Activated CD4-positive, alpha-beta T cell treated with anti-CD3 and anti-CD28 coated beads, Interleukin-2, Interleukin-4, amounts not matched to agents 100 ng/mL and 50 ng/mL, durations not matched to agents 16 hours and 8 hours (primary cell): ENCODE results near the gene TMEM40.
"Not testable (repeated sequence)": the region's sequence is repeated elsewhere in the genome, so short reads cannot be mapped to it uniquely, and the experiment has no call there.

Source experiments
- DNase-seq: peaks from one replicate; pipeline ENCODE4 v3.0.0-alpha.2; 2020; ENCODE audit warnings: low spot score

The TMEM40 gene

DNA sequence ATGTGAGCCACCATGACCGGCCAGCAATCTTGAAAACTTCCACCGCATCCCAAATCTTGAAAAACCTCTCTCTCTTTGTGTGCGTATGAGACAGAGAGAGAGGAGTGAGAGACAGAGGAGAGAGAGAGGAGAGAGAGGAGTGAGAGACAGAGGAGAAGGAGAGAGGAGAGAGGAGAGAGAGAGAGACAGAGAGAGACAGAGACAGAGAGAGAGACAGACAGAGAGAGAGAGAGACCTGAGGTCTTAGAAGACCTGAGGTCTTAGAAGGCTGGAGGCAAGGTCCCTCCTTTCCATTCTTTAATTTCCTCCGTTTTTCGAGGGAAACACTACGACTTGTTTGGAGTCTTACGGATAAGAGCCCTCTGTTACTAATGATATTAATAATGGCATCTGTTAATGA lies 39.5 kb downstream of the TMEM40 start:
- DNase-seq = no peak

DNA sequence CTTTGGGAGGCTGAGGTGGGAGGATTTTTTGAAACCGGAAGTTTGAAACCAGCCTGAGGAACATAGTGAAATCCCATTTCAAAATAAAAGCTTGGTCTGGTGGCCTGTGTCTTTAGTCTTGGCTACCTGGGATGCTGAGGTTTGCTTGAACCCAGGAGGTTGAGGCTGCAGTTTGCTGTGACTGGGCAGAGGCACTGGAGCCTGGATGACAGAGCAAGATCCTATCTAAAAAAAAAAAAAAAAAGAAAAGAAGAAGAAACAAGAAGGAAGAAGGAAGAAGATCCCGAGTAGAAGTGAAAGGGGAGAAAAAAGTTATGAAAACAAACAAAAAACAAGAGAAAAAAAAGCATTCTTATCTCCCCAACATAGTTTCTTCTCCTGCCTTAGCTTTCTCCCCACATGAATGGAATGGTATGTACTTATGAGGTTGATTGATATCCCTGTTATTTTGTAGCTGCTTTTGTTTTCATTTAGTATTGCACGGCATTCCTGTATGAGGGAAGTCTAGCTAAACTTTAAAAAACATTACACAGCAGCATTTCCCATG lies 42.4 kb downstream of the TMEM40 start:
- DNase-seq = no peak

DNA sequence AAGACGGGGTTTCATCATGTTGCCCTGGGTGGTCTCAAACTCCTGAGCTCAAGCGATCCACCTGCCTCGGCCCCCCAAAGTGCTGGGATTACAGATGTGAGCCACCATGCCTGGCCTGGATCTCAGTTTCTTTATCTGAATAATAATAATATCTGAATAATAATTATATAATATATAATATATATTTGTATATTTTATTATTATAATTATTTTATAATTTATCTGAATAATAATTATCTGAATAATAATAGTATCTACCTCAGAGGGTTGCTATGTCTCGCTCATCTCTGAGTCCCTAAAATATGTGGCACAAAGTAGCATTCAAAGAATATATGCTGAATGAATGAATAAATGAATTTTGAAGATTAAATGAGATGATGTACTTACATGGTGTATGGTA lies 44.8 kb downstream of the TMEM40 start:
- no peak for DNase-seq

DNA sequence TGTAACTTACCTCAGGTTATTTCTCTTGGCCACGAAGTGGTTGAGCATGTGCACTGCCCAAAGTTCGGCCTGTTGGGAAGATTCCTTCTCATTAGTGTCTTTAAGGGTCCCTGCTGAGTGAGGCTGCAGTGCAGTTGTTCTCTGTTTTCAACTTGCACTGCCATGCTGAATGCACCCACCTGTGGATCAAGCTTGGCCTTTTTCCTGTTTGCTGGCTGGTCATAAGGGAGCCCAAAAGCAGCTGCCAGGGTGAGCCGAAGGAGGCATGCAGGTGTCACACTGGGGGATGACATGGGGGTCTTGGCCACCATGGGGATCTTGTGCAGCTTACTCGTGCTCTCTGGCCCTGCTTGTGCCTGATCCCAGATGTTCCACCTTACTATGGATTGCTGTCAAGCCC lies 49.0 kb downstream of the TMEM40 start:
- no peak for DNase-seq

DNA sequence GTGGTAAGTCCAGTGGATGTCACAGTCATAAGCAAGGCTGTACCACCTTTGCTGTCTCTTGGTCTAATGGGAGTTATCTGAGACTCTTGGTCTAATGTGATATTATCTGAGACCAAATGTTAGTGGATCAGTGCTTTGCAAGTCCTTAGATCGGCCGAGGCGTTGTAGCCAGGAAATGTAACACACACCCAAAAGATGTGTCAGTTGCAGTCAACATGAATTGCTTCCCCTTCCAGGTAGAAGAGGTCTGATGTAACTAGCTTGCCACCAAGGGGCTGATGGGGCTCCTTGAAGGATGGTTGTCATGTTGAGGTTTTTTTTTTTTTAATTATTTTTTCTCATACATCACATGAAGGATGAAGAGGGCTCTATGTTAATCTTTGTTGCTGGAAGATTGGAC lies 49.7 kb downstream of the TMEM40 start:
- DNase-seq = no peak

DNA sequence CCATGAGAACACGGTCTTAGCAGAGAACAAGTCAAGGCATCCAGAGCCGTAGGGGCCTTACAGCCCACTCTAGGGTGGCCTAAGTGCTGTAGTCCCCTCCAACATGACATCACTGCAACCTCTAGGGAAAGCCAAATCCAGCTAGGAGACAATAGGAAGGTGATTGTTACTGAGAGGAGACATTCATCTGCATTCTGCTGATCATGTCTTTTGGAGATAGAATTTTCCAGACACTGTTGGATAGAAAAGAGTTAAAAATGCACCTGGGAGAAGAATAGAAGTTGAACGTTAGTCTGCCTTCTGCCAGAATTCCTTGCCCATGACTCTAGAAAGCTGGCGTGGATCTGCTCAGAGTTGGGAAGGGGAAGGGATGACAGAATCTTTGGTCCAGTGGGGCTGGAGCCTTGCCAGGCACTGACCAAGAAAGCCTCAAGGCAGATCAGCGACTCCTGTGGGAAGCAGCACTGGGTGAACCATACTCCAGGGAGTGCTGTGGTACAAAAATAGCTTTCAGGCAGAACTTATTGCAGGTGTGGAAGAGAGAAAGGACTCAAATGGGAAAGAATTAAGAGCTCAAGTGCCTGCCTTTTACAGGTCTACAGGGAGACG lies 50.4 kb downstream of the TMEM40 start:
- DNase-seq = no peak

DNA sequence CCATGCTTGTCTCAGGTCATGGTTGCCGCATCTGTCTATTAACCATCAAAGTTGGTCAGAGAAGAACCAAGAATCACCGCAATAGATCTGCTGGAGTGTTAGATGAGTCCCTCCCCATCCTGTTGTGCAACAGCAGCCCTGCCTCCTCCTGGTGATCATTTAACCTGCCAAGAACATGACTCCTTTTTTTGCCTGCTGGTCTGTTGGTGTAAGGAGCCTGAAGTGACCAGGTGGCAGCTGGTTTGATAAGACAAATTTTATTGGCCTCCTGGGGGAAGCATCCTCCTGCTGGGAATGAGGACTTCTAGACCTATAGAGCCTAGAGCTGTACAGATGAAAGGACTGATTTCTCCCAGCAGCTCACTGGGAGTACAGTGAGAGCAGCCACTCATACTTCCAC lies 51.6 kb downstream of the TMEM40 start:
- no peak for DNase-seq

DNA sequence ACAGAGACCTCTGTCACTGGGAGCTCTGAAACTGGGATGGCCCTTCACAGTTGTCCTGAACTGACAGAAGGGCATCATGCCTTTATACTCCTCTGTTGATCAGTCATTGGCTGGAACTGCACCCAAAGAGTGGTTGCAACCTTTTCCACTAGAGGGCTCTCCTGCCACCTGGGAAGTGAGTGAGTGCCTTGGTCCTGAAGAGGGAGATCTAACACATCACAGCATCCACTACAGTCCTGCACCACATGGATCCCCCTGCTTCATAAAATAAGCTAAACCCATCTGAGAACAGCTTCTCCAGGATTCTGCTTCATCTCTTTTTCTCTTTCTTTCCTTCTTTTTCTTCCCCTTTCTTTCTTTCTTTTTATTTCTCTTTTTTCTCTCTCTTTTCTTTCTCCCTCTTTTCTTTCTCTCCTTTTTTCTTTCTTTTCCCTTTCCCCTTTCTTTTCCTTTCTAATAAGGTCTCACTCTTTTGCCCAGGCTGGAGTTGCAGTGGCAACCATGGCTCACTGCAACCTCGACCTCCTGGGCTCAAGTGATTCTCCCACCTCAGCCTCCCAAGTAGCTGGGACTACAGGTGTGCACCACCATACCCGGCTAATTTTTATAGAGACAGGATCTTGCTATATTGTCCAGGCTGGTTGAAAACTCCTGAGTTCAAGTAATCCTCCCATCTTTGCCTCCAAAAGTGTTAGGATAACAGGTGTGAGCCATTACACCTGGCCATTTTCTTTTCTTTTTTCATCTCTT lies 52.4 kb downstream of the TMEM40 start:
- DNase-seq = peak; percentile 77

DNA sequence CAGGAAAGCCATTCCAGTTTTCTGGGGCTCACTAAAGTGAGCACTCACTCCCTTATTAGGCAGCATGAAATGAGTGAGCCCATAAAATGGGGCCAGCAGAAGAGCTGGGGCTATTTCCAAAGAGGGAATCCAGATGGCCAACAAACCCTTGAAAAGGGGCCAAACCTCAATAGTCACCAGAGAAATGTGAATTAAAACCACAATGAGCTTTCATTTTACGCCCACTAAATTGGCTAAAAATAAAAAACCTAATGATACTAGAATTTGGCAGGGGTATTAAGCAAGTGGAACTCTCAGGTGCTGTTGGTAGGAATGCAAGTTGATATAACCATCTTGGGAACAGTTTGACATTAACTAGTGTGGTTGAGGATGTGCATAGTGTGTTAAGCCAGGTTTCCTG lies 53.1 kb downstream of the TMEM40 start:
- DNase-seq = no peak

DNA sequence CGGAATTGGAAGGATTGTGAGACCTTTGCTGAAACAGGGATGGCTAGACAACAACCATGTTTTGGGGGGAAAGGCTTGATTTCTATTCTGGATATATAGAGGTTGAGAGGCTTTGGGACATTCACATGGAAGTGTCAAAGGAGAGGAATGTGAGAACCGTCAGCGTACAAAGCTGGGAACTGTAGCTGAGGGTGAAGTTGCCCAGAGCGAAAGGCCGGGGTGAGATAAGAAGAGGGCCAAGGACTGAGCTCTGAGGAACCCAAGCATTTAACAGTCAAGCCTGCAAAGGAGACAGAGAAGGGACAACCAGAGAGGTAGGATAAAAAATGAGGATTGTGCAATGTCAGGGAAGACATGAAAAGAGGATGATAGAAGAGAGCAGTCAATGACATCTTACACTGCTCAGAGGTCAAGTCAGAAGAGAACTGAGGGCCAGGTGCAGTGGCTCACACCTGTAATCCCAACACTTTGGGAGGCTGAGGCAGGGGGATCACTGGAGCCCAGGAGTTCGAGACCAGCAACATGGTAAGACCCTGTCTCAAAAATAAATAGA lies 53.6 kb downstream of the TMEM40 start:
- DNase-seq = no peak

DNA sequence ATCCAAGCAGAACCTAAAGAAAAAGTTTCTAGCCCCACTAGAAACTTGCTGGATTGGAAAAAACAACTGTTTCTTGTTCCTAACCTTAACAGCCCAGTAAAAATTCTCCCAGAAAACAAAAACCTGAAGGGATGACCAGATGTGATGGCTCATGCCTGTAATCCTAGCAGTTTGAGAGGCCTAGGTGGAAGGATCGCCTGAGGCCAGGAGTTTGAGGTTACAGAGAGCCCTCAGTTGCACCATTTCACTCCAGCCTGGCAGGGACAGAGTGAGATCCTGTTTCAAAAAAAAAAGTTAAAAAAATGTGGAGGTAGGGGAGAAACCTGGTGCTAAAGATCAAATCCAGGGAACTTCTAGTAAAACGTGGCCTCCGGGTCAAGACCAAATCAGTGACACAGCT lies 56.6 kb downstream of the TMEM40 start:
- DNase-seq = no peak

DNA sequence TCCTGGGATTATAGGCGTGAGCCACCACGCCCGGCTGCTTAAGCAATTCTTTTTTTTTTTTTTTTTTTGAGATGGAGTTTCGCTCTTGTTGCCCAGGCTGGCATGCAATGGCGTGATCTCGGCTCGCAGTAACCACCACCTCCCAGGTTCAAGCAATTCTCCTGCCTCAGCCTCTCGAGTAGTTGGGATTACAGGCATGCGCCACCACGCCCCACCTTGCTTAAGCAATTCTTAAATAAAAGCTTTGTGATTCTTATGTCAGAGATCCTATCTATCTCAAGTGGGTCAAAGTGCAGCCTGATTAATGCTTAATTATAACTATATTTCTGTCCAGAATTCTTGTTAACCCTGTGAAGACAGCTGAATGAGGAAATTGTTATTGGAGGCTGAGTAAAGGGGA lies 57.5 kb downstream of the TMEM40 start:
- not testable (repeated sequence) for DNase-seq

DNA sequence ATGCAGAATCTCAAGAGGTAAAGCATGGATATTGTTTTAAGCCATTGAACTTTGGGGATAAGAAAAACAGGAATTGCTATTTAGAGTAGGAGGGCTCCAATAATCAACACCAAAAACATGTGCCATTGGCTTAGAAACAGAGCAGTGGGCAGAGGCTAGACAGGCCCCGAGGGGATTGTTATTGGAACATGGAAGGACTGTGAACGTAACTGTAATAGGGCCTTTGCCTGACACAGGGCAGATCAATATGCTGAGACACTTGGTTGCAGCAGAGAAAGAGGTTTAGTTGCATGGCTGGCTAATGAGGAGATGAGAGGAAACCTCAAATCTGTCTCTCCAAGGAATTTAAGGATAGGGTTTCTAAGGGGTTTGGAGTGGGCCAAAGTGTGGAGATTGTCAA lies 58.3 kb downstream of the TMEM40 start:
- DNase-seq = no peak

DNA sequence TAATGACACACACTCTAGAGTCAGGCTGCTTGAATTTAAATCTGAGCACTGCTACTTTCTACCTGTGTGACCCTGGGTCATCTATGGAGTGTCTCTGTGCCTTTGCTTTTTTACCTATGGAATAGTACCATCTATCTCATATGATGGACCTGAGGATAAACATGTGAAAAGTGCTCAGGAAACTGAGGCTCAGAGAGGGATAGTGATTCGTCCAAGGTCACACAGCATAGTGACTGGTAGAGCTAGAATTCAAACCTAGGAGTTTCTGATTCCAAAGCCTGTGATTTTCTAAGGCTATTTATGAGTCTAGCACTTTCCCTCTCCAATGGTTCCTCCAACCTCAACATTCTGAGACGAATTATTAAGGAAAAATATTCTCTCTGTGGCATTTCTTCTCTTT lies 63.1 kb downstream of the TMEM40 start:
- DNase-seq = no peak

DNA sequence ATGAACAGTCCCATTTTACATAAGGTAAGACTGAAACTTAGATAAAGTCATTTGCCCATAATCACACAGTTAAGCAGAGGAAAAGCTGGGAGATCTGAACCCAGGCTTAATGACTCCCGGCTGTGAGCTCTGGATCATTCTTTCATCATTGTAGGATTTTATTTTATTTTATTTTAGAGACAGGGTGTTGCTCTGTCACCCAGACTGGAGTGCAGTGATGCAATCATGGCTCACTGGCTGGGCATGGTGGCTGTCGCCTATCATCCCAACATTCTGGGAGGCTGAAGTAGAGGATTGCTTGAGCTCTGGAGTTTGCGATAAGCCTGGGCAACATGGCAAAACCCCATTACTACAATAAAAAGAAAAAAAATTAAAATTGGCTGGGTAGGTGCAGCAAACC lies 63.9 kb downstream of the TMEM40 start:
- DNase-seq = no peak

DNA sequence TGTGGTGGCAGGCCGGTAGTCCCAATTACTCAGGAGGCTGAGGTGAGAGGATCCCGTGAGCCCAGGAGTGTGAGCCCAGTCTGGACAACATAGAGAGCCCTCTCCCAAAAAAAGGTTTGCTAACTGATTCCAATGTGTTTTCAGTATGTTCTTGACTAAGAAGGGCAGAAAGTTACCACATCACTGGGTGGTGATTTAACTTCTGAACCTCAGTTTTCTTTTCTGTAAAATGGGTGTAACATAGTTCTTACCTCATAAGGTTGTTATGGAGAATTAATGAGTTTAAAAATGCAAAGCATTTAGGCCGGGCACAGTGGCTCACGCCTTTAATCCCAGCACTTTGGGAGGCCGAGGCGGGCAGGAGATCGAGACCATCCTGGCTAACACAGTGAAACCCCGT lies 66.6 kb downstream of the TMEM40 start:
- no peak for DNase-seq

DNA sequence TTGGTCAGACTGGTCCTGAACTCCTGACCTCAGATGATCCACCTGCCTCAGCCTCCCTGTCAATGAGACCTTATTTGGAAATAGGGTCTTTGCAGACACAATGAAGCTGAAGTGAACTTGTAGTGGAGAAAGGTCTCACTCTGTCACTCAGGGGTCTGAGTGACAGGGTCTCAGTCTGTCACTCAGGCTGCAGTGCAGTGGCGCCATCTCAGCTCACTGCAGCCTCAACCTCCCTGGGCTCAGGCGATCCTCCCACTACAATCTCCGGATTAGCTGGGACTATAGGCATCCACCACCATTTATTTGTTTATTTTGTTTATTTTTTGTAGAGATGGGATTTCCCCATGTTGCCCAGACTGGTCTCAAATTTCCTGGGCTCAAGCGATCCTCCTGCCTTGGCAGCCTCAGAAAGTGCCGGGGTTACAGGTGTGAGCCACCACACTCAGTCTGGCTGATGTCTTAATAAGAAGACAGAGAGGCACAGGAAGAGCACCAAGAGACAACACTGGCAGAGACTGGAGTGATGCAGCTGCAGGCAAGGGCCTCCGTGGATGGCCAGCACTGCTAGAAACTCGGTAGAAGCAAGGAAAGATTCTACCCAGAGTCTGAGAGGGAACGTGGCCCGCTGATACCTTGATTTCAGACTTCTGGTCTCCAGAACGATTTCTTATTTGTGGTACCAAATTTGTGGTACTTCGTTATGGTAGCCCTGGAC lies 68.9 kb downstream of the TMEM40 start:
- no peak for DNase-seq

DNA sequence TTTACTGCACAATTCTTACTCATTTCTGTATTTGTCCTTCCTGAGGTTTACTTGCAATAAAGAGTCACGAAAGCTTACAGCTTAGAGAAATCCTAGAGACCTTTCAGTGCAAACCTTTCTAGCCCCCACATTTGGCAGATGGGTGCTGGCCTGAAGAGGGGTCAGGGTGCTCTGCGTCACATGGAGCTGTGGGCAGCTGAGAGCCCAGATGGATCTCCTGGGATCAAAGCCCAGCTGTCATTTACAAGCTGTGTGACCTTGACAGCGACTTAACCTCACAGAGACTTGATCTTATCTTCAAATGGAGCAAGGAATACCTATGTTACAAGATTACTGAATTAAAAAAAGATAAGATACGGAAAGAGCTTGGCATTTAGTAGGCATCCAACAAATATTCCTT lies 71.1 kb downstream of the TMEM40 start:
- no peak for DNase-seq

DNA sequence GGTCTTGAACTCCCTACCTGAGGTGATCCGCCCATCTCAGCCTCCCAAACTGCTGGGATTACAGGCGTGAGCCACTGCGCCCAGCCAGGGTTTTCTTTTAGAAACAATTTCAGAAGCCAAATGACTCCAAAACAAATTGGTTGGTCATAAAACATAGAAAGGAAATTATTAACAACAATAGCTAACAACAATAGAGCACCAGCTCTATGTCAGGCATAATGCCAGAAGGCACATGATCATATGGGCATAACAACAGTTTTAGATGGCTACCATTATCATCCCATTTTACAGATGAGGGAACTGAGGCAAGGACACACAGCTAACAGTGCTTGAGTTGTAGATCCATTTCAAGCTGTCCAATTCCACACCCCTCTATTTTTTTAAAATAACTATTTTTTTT lies 73.0 kb downstream of the TMEM40 start:
- no peak for DNase-seq
